GM21515 (cell line): ENCODE results near the gene FGD2.
A peak's percentile ranks its signal among the peaks of the same experiment; 100 is the strongest.

Experiments used
- ATAC-seq: cut with Tn5 transposase; IDR thresholded peaks from one replicate; pipeline ENCODE4 v1.9.1; 2021; ENCODE audit not compliant: unreplicated experiment

The FGD2 gene

DNA sequence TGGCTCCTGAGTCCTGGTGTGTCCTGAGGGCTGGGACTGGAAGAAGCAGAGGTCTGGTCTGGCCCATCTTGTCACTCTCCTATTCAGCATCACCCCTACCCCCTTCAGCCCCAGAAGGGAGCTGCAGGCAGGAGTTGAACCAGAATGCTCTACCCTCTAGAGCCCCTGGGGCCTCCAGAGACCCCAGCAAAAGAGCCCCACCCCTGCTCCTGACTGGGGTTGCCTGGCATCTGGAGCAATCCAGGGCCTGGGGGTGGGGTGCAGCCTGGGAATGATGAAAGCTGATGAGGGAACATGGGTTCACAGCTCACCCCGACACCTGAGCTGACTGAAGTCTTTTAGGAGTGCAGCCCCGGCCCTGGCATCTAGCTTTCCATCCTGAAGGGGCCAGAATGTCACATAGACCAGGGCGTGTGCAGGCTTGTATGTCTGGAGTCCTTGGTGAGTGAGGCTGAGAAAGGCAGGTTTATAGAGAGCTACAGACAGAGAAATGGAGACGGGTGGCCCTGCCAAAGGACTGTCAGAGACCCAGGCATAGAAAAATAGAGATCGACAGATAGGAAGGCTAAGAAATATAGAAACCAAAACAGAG lies 12.2 kb downstream of the FGD2 start:
- no peak for ATAC-seq

- ATAC-seq: peak; percentile 83
Measured at GRCh38 chr6:37018198-37019064, 13.0 kb downstream of the FGD2 start.

GRCh38 chr6:37019065-37019450 lies 13.6 kb downstream of the FGD2 start:
- ATAC-seq: no peak

- no peak for ATAC-seq
Measured at GRCh38 chr6:37020381-37020780, 14.9 kb downstream of the FGD2 start.

DNA sequence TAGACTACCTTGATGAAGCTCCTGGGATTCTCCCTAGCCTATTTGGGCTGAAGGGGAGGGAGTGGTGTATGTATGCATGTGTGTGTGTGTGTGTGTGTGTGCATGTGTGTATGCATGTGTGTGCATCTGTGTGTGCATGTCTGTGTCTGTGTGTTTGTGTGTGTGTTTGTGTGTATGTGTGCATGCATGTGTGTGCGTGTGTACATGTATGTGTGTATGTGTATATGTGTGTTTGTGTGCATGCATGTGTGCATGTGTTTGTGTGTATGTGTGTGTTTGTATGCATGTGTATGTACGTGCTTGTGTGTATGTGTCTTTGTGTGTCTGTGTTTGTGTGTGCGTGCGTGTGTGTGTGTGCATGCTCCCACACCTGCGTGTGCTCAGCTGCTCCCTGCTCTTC lies 15.4 kb downstream of the FGD2 start:
- ATAC-seq: no peak

DNA sequence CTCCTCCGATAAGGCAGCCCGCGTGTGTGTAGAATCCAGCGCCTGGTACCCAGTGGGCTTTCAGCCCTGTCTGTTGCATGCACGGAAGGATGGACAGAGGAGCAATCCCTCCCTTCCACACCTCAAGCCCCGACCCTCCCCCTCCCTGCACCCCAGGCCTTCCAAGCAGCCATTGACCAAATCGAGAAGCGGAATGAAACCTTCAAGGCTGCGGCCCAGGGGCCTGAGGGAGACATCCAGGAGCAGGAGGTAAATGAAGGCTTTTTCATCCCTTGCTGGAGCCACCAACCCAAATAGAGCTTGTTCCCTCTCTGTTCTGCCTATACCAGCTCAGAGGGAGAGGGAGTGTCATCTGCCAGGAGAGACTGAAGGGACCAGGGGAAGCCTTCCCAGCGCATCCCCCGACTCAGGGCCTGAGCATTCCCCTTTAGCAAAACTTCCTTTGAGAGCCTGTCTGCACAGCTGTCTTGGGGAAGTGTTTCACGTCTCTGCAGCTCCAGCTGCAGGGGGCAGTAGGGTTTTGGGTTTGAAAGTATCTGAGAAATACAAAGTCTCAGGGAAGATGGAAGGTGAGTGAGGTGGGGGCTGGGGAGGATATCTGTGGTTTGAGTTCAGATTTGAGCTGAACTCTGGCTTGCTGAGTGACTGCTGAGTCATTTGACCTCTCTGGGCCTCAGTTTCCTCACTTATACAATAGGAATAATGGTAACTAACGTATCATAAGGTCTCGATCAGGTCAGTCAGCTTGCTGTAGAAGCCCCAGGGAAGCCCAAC lies 16.1 kb downstream of the FGD2 start:
- no peak for ATAC-seq

- no peak for ATAC-seq
Measured at GRCh38 chr6:37022135-37022863, 16.8 kb downstream of the FGD2 start.

GRCh38 chr6:37024656-37025337 lies 19.3 kb downstream of the FGD2 start:
- no peak for ATAC-seq

DNA sequence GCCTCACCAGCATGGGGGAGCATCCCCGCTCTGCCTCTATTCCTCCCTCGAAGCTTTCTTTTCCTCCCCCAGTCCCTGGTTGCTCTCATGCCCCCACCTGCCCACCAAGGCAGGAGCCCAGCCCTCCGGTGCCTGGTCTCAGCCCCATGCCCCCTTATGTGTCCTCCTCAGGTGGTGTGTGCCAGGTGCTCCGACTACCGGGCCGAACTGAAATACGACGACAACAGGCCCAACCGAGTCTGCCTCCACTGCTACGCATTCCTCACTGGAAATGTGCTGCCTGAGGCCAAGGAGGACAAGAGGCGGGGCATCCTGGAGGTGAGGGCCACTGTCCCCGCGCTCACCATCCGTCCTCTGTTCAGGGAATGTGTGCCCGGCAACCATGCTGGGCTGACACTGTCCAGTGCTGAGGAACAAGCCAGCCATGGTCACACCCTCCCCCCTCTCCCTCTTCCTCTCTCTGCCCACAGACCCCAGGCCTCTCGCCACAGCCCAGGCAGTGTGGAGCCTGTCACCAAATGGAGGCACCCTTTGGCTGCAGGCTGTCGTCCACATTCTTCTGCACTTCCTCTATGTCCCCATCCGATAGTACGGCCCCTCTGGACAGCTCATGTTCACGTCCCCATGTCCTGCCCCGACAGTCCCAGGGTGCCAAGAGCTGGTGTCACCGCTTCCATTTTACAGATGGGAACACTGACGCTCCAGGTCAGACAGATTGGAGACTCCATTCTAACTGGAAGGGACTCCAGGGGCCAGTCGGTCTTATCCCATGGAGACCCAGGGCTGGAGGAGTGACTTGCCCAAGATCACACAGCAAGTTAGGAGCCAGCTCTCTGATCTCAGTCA lies 20.4 kb downstream of the FGD2 start:
- no peak for ATAC-seq

- ATAC-seq: no peak
Measured at GRCh38 chr6:37027036-37027720, 21.7 kb downstream of the FGD2 start.

- ATAC-seq: no peak
Measured at GRCh38 chr6:37027811-37028469, 22.5 kb downstream of the FGD2 start.

DNA sequence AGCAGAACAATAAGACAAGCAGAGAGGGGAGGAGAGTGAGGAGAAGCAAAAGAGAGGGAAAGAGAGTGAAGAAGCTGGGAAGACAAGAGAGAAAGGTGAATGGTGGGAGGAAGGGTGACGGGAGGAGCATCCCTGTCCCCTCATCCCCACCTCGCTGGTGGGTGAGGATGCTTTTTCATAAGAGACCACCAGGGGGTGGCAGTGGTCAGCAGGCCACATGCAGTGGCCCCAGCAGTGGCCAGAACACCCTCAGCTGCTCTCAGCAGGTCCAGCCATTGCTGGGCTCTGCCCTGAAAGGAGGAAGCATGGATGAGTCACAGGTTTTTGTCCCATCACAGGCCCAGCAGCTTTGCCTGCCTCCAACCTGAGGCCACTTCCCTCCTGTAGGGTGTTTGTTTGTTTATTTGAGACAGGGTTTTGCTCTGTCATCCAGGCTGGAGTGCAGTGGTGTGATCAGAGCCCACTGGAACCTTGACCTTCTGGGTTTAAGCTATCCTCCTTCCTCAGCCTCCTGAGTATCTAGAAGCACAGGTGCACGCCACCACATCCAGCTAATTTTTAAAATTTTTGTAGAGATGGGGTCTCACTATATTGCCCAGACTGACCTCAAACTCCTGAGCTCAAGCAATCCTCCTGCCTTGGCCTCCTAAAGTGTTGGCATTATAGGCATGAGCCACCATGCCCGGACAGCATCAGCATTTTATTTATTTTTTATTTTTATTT lies 24.0 kb downstream of the FGD2 start:
- no peak for ATAC-seq

DNA sequence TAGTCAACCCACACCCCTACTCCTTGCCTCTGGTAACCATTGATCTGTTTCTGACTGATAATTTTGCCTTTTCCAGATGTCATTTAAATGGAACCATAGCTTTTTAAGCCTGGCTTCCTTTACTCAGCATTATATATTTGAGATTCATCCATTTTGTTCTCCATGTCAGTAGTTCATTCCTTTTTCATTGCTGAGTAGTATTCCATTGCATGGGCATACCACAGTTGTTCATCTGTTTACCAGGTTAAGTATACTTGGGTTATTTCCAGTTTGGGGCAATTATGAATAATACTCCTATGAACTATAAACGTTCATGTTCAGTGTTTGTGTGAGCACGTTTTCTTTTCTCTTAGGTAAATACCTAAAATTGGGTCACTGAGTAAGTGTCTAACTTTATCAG lies 25.1 kb downstream of the FGD2 start:
- no peak for ATAC-seq

DNA sequence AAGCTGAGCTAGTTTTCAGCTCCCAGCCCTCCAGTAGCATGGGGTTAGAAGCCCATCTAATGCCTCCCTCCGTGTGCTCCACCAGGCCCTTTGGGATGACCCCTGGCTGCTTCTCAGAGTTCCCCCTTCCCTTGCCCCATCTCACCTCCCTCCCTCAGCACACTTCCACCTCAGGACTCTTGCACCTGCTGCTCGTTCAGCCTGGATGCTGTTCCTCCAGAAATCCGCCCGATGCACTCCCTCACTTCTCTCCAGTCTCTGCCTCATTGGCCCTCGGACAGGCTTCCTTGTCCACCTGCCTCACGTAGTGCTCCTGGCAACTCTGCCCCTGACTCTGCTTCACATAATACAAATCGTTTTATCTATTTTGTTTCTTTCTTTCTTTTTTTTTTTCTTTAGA lies 26.8 kb downstream of the FGD2 start:
- no peak for ATAC-seq

DNA sequence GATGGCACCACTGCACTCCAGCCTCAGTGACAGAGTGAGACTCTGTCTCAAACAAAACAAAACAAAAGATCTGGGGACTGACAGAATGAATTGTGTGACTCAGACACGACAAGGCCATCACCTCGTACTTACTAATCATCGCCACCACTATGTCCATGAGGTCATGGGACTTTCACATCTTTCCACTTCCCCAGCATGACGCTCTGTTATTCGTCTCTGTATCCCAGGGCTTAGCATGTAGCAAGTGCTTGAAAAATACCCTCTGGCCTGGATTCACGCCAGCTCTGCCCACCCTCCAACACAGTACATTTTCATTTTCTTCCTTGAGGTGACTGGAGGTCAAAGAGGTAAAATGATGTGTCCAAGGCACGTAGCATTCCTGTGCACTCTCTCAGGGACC lies 27.8 kb downstream of the FGD2 start:
- no peak for ATAC-seq

GRCh38 chr6:37033819-37034795 lies 28.7 kb downstream of the FGD2 start:
- ATAC-seq: no peak

DNA sequence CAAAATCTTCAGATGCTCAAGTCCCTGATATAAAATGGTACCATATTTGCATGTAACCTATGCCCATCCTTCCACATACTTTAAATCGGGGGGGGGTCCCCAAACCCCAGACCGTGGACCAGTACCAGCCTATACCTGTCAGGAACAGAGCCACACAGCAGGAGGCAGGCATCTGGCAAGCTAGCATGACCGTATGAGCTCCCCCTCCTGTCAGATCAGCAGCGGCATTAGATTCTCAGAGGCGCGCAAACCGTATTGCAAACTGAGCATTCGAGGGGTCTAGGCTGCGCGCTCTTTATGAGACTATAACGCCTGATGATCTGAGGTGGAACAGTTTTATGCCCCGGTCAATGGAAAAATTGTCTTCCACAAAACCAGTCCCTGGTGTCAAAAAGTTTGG lies 30.7 kb downstream of the FGD2 start:
- no peak for ATAC-seq
